SK-N-SH (cell line): Measurements from ENCODE around the gene NOP56. TPM values are rescaled to one million over a fixed set of nuclear protein-coding genes. Genes with fewer than 3 reads are reported as not detected.

ENCODE experiments used
- CTCF ChIA-PET: fragments of 300-600, 350-600 bp; formaldehyde crosslinking; extraction: SDS; loops from one replicate; lab custom pipeline; 2021; lab: Yijun Ruan, JAX
- POLR2A ChIA-PET: fragments of 350-600 bp; sonication (Branson Sonifier 250); formaldehyde crosslinking; extraction: SDS; loops from one replicate; lab custom pipeline; 2020; ENCODE audit warnings: antibody characterized with exemption, inconsistent platforms; lab: Yijun Ruan, JAX
- DNase-seq: peaks from one replicate; pipeline ENCODE4 v3.0.0; 2012
- H2AFZ ChIP-seq: fragments of 200-600 bp; sonication (generic); 2 replicates; pipeline ENCODE4 v1.8.1; 2016; ENCODE audit warnings: antibody characterized with exemption, mild to moderate bottlenecking, low read depth
- H3F3A ChIP-seq: fragments of 200-600 bp; sonication (generic); replicated peaks from 2 replicates; pipeline ENCODE3; 2016; ENCODE audit warnings: antibody characterized with exemption, mild to moderate bottlenecking; ENCODE audit not compliant: insufficient read depth
- H3K27ac ChIP-seq, 2 experiments: fragments of 200-500 bp in 1 of 2; fragments of 200-600 bp in 1 of 2; sonication (Bioruptor generic) in 1 of 2; sonication (generic), shearing (Covaris generic) in 1 of 2; 2 replicates each; pipeline versions ENCODE4 v1.5.1 to v1.6.1; 2014 to 2016; ENCODE audit warnings: low read depth in 2 of 2, inconsistent platforms in 1 of 2, low read length in 1 of 2, mild to moderate bottlenecking in 1 of 2, mixed read lengths in 1 of 2
- H3K27me3 ChIP-seq: fragments of 200-600 bp; sonication (generic), shearing (Covaris generic); 2 replicates; pipeline ENCODE4 v1.6.1; 2016; ENCODE audit warnings: mixed run types; ENCODE audit not compliant: insufficient read depth
- H3K36me3 ChIP-seq, 2 experiments: fragments of 200-500 bp in 1 of 2; fragments of 200-600 bp in 1 of 2; sonication (Bioruptor generic) in 1 of 2; sonication (generic) in 1 of 2; replicated peaks in 1 of 2; 2 replicates each; pipeline versions ENCODE3 to v1.5.1; 2014 to 2016; ENCODE audit warnings: low read length in 1 of 2, mild to moderate bottlenecking in 1 of 2; ENCODE audit not compliant: insufficient read depth in 2 of 2, control insufficient read depth in 1 of 2
- H3K4me1 ChIP-seq, 2 experiments: fragments of 200-500 bp in 1 of 2; fragments of 200-600 bp in 1 of 2; sonication (Bioruptor generic) in 1 of 2; sonication (generic), shearing (Covaris generic) in 1 of 2; 2 replicates each; pipeline versions ENCODE4 v1.5.1 to v1.6.1; 2014 to 2016; ENCODE audit warnings: low read depth in 1 of 2, low read length in 1 of 2, mixed run types in 1 of 2; ENCODE audit not compliant: insufficient read depth in 2 of 2, control insufficient read depth in 1 of 2
- H3K4me2 ChIP-seq: fragments of 200-600 bp; sonication (generic), shearing (Covaris generic); 2 replicates; pipeline ENCODE4 v1.6.1; 2017; ENCODE audit warnings: mixed run types
- H3K4me3 ChIP-seq, 2 experiments: fragments of 200-500 bp in 1 of 2; fragments of 200-600 bp in 1 of 2; sonication (Bioruptor generic) in 1 of 2; sonication (generic), shearing (Covaris generic) in 1 of 2; 2 replicates each; pipeline versions ENCODE4 v1.5.1 to v1.8.1; 2014 to 2016; ENCODE audit warnings: low read depth in 2 of 2, inconsistent platforms in 1 of 2, low read length in 1 of 2, mild to moderate bottlenecking in 1 of 2, mixed read lengths in 1 of 2, moderate library complexity in 1 of 2
- H3K79me2 ChIP-seq: fragments of 200-600 bp; sonication (generic); 2 replicates; pipeline ENCODE4 v1.8.1; 2017; ENCODE audit warnings: mild to moderate bottlenecking; ENCODE audit not compliant: insufficient read depth
- H3K9ac ChIP-seq: fragments of 200-600 bp; sonication (generic); 2 replicates; pipeline ENCODE4 v1.6.1; 2017; ENCODE audit warnings: mixed run types
- H3K9me2 ChIP-seq: fragments of 200-600 bp; sonication (generic); 2 replicates; pipeline ENCODE4 v1.6.1; 2017; ENCODE audit warnings: mixed run types
- H3K9me3 ChIP-seq: fragments of 200-600 bp; sonication (generic); 2 replicates; pipeline ENCODE4 v1.6.1; 2017; ENCODE audit warnings: mixed run types, mild to moderate bottlenecking, moderate library complexity
- H4K20me1 ChIP-seq: fragments of 200-600 bp; sonication (generic); 2 replicates; pipeline ENCODE4 v1.6.1; 2017; ENCODE audit warnings: mild to moderate bottlenecking, mixed run types; ENCODE audit not compliant: insufficient read depth
- ELF1 ChIP-seq: IDR thresholded peaks from 2 replicates; pipeline ENCODE4 v1.4.0; 2012
- GATA2 ChIP-seq: sonication (generic); formaldehyde crosslinking; IDR thresholded peaks from 2 replicates; pipeline ENCODE4 v1.5.0; 2020; ENCODE audit warnings: mild to moderate bottlenecking, missing genetic modification reagents
- IRF3 ChIP-seq: fragments of 150-350 bp; IDR thresholded peaks from 2 replicates; pipeline ENCODE4 v1.6.1; 2016; ENCODE audit warnings: mild to moderate bottlenecking, low read depth, low read length
- JUND ChIP-seq: IDR thresholded peaks from 2 replicates; pipeline ENCODE4 v1.4.0; 2012
- MEF2A ChIP-seq: IDR thresholded peaks from 2 replicates; pipeline ENCODE4 v1.4.0; 2012; ENCODE audit warnings: low read depth, borderline replicate concordance
- NFIC ChIP-seq: IDR thresholded peaks from 2 replicates; pipeline ENCODE4 v1.4.0; 2012; ENCODE audit warnings: borderline replicate concordance
- PBX3 ChIP-seq: IDR thresholded peaks from 2 replicates; pipeline ENCODE4; 2012
- RAD21 ChIP-seq: IDR thresholded peaks from 2 replicates; pipeline ENCODE4 v1.6.1; 2012; ENCODE audit warnings: mild to moderate bottlenecking, low read length
- REST ChIP-seq: IDR thresholded peaks from 2 replicates; pipeline ENCODE4 v1.6.1; 2012; ENCODE audit warnings: mild to moderate bottlenecking, low read depth, low read length, moderate library complexity
- SMC3 ChIP-seq: IDR thresholded peaks from 2 replicates; pipeline ENCODE4 v1.6.1; 2012; ENCODE audit warnings: low read depth, low read length, improper control_type of control experiment
- TEAD4 ChIP-seq: IDR thresholded peaks from 2 replicates; pipeline ENCODE4 v1.4.0; 2012; ENCODE audit warnings: mild to moderate bottlenecking, borderline replicate concordance; ENCODE audit not compliant: insufficient read depth
- USF1 ChIP-seq: IDR thresholded peaks from 2 replicates; pipeline ENCODE4 v1.4.0; 2012; ENCODE audit warnings: low read depth, borderline replicate concordance
- YY1 ChIP-seq: IDR thresholded peaks from 2 replicates; pipeline ENCODE4 v1.4.0; 2012; ENCODE audit warnings: low read depth, mild to moderate bottlenecking
- ZBTB33 ChIP-seq: IDR thresholded peaks from 2 replicates; pipeline ENCODE4 v1.4.0; 2012; ENCODE audit warnings: low read depth, borderline replicate concordance
- WGBS: methylation state at CpG from one replicate; pipeline ENCODE4 v1.1.6; 2017; ENCODE audit warnings: low lambda C conversion rate; 5-methylcytosine and 5-hydroxymethylcytosine counted together
- polyA plus RNA-seq, 3 experiments: library from polyadenylated mRNA; depleted of rRNA; stranded (reverse); fragments of >200 nt; gene quantifications; 2 replicates each; pipeline ENCODE4 v1.2.3, GENCODE V29; 2012

The NOP56 gene
- polyA plus RNA-seq, 1 of the 3 experiments (the other 2 are of a cell fraction): 158 TPM

GRCh38 chr20:2606507-2607006, 45.9 kb upstream of the NOP56 start:
- CTCF ChIA-PET: no interaction called here
- peaks cover 0 to 14% of the 10 kb centered on the region in 2 experiments; a peak in 2 of 4 replicates for H3K4me1 ChIP-seq
- TF ChIP-seq NFIC (no peak), MEF2A (no peak), YY1 (no peak), PBX3 (no peak), REST (no peak)
- H4K20me1 ChIP-seq: no peaks in the 10 kb centered on the region
- no peak overlapping the region for H3K27ac ChIP-seq
- no peaks in the 10 kb centered on the region for H3K36me3 ChIP-seq
- no peaks in the 10 kb centered on the region for H3K27me3 ChIP-seq
- no peak for DNase-seq
- H3K9me3 ChIP-seq: 0 out of 2 replicates have a peak, but pooled peaks cover 5% of the 10 kb centered on the region
- no peaks in the 10 kb centered on the region for H3K9me2 ChIP-seq
- H3K79me2 ChIP-seq: no peaks in the 10 kb centered on the region
- 36% methylated on average over 1 of the region's 1 CpG for WGBS
- POLR2A ChIA-PET: no interaction called here
- H2AFZ ChIP-seq: no peak overlapping the region
- no peaks in the 10 kb centered on the region for H3F3A ChIP-seq
- H3K9ac ChIP-seq: no peak overlapping the region
- H3K4me3 ChIP-seq: no peak overlapping the region
- H3K4me2 ChIP-seq: no peak overlapping the region

- Histone ChIP-seq H3K36me3 (no peaks in the 10 kb centered on the region), H4K20me1 (no peaks in the 10 kb centered on the region), H3K9me2 (no peaks in the 10 kb centered on the region), H3K27ac (no peak overlapping the region), H3F3A (no peaks in the 10 kb centered on the region), H3K79me2 (no peaks in the 10 kb centered on the region), H3K4me2 (no peak overlapping the region), H2AFZ (no peak overlapping the region), H3K4me3 (no peak overlapping the region), H3K4me1 (no peaks in the 10 kb centered on the region), H3K9ac (no peak overlapping the region), H3K27me3 (no peaks in the 10 kb centered on the region; the same call in 1 of the 2 replicates), H3K9me3 (peaks cover 5% of the 10 kb centered on the region; the same call in 1 of the 2 replicates)
- WGBS: 37% methylated on average over 6 of the region's 6 CpGs
- no peak for TF ChIP-seq GATA2
- TF ChIP-seq TEAD4: no peak
- TF ChIP-seq RAD21: no peak
- no peak for TF ChIP-seq SMC3
- TF ChIP-seq JUND: no peak
- TF ChIP-seq REST: no peak
- no peak for TF ChIP-seq ELF1
- no peak for TF ChIP-seq IRF3
- TF ChIP-seq ZBTB33: no peak
- no peak for TF ChIP-seq USF1
- no peak for DNase-seq
- ChIA-PET CTCF (interaction anchor here (1.2 to 1.5 kb wide), 2 partner anchors 20 to 88 kb away, joined by 3 to 5 read pairs; no protein-coding TSS in a partner anchor), POLR2A (no interaction called here)
These were observed 42.1 kb upstream of the NOP56 start for GRCh38 chr20:2610326-2610725.
